Erythroblast (primary cell): ENCODE data around the gene MINDY4B.
"Not testable (repeated sequence)": the region's sequence is repeated elsewhere in the genome, so short reads cannot be mapped to it uniquely, and the experiment has no call there.

ENCODE experiments used
- DNase-seq, 2 experiments: peaks; one replicate each; lab custom pipeline; 2025; lab: John Stamatoyannopoulos, UW
- GATA1 ChIP-seq: IDR thresholded peaks from 2 replicates; pipeline ENCODE4 v1.6.1; 2011; ENCODE audit warnings: low read depth, mild to moderate bottlenecking, control low read depth, low read length, moderate library complexity
- POLR2A ChIP-seq: IDR thresholded peaks from 2 replicates; pipeline ENCODE4 v1.6.1; 2011; ENCODE audit warnings: mild to moderate bottlenecking, low read length

MINDY4B gene

GRCh38 chr3:150885535-150885934 is 19.7 kb downstream of the MINDY4B start:
- TF ChIP-seq GATA1: no peak
- DNase-seq: no peak

- TF ChIP-seq GATA1: no peak
- TF ChIP-seq POLR2A: no peak
- DNase-seq: no peak
Observed at GRCh38 chr3:150878996-150879575, 26.2 kb downstream of the MINDY4B start.

DNA sequence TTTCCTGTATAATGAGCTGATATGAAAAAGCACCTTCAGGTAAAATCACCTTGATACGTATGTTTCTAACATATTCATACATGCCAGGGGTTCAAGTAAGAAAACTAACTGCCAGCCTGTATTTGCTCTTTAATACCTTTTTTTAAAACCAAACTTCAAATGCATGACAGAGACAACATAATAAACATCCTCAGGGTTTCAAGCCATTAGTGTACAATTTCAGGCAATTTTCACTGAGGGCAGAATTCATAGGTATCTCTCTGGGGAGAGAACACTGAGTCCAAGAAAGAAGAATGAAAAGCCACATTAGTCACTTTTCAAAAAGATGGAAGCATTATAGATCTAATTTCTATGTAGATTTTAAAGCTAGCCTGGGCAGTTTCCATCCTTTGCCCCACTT is 26.9 kb downstream of the MINDY4B start:
- TF ChIP-seq POLR2A: no peak
- no peak for TF ChIP-seq GATA1
- DNase-seq: no peak

- DNase-seq: no peak
- TF ChIP-seq GATA1: no peak
- TF ChIP-seq POLR2A: no peak
Observed at GRCh38 chr3:150877303-150877702, 27.9 kb downstream of the MINDY4B start.

- TF ChIP-seq POLR2A: no peak
- no peak for TF ChIP-seq GATA1
- DNase-seq: no peak
Observed at GRCh38 chr3:150876611-150877265, 28.5 kb downstream of the MINDY4B start.

GRCh38 chr3:150875548-150875947 is 29.7 kb downstream of the MINDY4B start:
- DNase-seq: no peak

DNA sequence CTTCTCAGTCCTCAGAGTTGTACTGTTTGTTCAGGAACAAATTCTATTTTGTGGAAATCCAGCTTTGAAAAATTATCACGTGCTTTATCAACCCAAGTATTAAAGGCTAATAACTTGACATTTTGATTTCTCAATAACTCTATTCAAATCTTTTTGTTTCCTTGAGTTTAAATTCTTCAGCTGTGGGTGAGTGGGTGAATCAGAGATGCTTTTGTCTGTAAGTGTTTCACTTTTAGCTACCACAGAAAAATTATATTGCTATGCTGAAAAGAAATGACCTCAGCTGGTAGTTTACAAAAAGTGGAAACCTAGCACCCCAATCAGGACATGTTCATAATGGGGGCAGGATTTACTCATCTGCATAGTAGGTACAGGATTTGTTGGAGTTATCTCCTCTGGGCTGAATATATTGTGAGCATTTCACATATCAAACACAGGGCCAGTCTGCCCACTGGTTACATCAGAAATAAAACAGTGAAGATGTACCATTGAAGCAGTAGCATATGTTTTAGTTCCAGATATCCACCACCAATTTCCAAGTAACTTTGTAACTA is 30.5 kb downstream of the MINDY4B start:
- no peak for DNase-seq
- no peak for TF ChIP-seq GATA1
- no peak for TF ChIP-seq POLR2A

More at GRCh38 chr3:150875548-150875947, 29.7 kb downstream of the MINDY4B start:
- TF ChIP-seq POLR2A (no peak), GATA1 (no peak)

DNA sequence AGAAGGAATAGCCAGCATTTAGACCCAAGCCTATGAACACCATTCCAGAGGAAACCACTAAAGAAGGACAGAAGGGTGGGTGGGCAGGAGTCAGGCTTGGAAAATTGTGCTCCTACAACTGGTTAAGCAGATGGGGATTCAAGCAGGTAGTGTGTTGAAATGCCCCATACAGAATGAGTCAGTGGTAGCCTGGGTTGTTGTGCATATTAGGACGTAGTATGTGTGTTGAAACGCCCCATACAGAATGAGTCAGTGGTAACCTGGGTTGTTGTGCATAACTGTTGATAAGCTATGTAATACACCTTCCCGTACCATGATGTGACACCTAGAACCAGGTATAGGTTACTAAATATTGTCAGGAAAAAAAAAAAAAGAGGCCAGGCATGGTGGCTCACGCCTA is 34.0 kb downstream of the MINDY4B start:
- DNase-seq: no peak
- no peak for TF ChIP-seq POLR2A
- TF ChIP-seq GATA1: no peak

DNA sequence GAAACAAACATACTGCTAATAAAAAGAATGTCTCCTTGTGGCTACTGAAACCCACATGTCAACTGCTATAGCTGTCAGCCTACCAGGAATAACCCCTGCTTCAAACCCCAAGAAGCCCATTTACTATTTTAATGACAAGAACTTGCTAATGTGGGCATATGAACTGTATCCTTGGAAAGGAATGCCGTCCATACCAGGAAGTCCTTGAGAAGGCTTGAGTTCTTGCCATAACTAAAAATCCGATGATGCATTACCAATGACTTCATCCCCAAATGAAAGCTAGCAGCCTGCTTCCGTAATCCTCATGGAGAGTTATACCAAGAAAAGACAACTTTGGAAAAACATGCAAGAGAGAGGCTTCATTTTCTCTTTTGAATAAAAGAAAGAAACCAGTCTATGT is 34.8 kb downstream of the MINDY4B start:
- TF ChIP-seq POLR2A (no peak), GATA1 (no peak)
- DNase-seq: no peak

DNA sequence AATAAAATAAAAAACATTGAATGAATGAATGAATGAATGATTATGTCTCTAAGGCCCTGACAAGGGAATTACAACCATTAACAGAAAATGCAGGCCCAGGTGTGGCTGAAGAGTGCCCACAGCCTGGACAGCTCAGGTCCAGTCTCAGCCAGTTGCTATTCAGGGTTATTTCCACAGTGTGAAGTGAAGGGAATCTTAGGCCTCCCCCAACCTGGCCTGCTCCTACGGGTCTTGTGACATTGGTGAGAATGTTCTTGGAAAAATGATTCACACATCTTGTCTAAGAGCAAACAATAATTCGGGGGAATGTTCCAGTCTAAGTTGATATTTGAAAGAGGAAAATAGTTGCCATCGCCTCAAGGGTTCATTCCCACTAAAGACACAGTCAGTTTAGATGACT is 37.0 kb downstream of the MINDY4B start:
- no peak for TF ChIP-seq POLR2A
- TF ChIP-seq GATA1: no peak
- no peak for DNase-seq

- no peak for TF ChIP-seq POLR2A
- no peak for TF ChIP-seq GATA1
- no peak for DNase-seq
Observed at GRCh38 chr3:150867434-150867833, 37.8 kb downstream of the MINDY4B start.

GRCh38 chr3:150863921-150864320 is 41.3 kb downstream of the MINDY4B start:
- not testable (repeated sequence) for DNase-seq

GRCh38 chr3:150861851-150862250 is 43.4 kb downstream of the MINDY4B start:
- no peak for TF ChIP-seq POLR2A
- no peak for TF ChIP-seq GATA1
- DNase-seq: no peak

GRCh38 chr3:150857936-150858335 is 47.3 kb downstream of the MINDY4B start:
- DNase-seq: not testable (repeated sequence)

DNA sequence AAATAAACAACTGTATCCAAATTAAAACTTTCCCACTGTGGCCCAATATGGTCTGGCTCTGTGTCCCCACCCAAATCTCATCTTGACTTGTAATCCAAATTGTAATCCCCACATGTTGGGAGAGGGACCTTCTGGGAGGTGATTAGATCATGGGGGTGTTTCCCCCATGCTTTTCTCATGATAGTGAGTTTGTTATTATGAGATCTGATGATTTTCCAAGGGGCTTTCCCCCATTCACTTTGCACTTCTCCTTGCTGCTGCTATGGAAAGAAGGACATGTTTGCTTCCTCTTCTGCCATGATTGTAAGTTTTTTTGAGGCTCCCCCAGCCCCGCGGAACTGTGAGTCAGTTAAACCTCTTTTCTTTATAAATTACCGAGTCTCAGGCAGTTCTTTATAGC is 55.0 kb downstream of the MINDY4B start:
- TF ChIP-seq POLR2A (no peak), GATA1 (no peak)
- DNase-seq: no peak
